Activated T-cell treated with anti-CD3 and anti-CD28 coated beads, Interleukin-2, amount 50 U/mL, for 24 hours (primary cell): Measurements from ENCODE around the gene MAGEA9.
"Not testable (repeated sequence)": the region's sequence is repeated elsewhere in the genome, so short reads cannot be mapped to it uniquely, and the experiment has no call there.

Experiments
- DNase-seq: peaks from one replicate; pipeline ENCODE4 v3.0.0-alpha.2; 2020
- H3K27ac Mint-ChIP-seq: 2 replicates; pipeline ENCODE4 v1.8.0; 2020; ENCODE audit warnings: mild to moderate bottlenecking, mixed read lengths
- H3K27me3 Mint-ChIP-seq: 2 replicates; pipeline ENCODE4 v1.8.0; 2020; ENCODE audit warnings: mixed read lengths
- H3K36me3 Mint-ChIP-seq: 2 replicates; pipeline ENCODE4 v1.8.0; 2020; ENCODE audit warnings: low read depth, mixed read lengths
- H3K4me1 Mint-ChIP-seq: 2 replicates; pipeline ENCODE4 v1.8.0; 2020; ENCODE audit warnings: low read depth, mixed read lengths
- H3K4me3 Mint-ChIP-seq: 2 replicates; pipeline ENCODE4 v1.8.0; 2020; ENCODE audit warnings: mild to moderate bottlenecking, moderate library complexity, mixed read lengths
- H3K9me3 Mint-ChIP-seq: 2 replicates; pipeline ENCODE4 v1.8.0; 2020; ENCODE audit warnings: mixed read lengths

The MAGEA9 gene

DNA sequence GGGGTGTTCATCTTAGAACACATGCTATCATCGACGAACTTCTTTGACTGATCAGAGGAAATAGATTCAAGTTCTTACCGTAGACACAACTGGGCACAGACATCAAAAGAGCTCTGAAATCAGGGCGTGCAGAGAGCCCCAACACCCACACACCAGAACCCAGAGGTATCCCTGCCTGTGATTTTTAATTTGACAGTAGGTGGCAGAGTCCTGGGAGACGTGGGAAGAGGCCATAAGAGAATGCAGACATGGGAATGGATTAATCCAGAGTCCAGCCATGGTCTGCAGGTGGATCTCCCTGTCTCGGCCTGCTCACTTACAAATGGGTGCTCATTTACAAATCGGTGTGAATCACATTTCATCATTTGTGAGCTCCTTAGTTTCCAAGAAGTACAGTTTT lies 3.7 kb upstream of the MAGEA9 start:
- DNase-seq, H3K4me3 Mint-ChIP-seq, H3K4me1 Mint-ChIP-seq, H3K9me3 Mint-ChIP-seq, H3K36me3 Mint-ChIP-seq, H3K27me3 Mint-ChIP-seq, H3K27ac Mint-ChIP-seq: not testable (repeated sequence)

DNA sequence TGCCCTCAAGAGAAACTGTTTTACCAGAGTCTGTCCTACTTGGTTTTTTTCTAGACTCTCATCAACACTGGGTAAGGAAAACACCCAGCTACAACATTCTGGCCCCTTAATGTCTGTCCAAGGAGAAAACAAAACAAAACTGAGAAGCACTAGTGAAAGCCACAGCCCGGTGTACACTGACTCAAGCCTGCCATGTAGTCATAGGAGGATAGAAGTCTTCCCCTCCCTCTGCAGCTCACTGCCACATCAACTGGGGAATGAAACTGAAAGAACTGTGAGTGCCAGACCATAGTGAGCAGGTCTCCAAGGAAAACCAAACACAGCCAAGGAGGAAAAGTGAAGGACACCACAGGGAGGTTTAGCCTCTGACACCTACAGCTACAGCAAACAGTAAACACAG lies 13.8 kb downstream of the MAGEA9 start:
- peaks cover 34% of the 10 kb centered on the region for H3K4me1 Mint-ChIP-seq
- H3K27me3 Mint-ChIP-seq, result peaks cover 23% of the 10 kb centered on the region
- H3K36me3 Mint-ChIP-seq, DNase-seq, H3K9me3 Mint-ChIP-seq, H3K27ac Mint-ChIP-seq, H3K4me3 Mint-ChIP-seq: not testable (repeated sequence)

DNA sequence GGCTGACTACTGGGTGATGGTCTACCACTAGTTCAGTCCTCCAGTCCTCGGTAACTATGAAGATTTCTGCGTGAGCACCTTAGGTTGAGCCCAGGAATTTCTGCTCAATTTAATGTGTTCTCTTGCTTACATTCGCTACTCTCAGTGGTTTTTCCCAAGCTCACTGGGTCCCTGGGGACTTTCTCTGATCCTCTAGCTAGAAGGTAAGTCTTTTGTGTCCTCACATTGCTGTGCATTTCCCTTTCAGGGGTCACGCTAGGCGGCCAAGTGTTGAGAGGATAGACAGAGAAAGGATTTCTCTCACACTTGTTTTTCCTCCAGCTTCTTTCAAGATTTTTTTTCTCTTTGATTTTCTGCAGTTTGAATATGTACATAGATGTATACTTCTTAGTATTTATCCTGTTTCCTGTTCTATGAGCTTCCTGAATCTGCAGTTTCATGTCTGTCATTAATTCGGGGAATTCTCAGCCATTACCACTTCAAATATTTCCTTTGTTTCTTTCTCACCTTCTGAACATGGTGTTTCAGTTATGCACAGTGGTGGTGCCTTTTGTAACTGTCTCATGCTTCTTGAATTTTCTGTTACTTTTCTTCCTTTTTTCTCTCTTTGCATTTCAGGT lies 17.5 kb downstream of the MAGEA9 start:
- Mint-ChIP-seq H3K4me3 (no peak overlapping the region), H3K27ac (no peak overlapping the region), H3K4me1 (peaks cover 37% of the 10 kb centered on the region), H3K27me3 (peaks cover 51% of the 10 kb centered on the region), H3K36me3 (no peaks in the 10 kb centered on the region), H3K9me3 (peaks cover 3% of the 10 kb centered on the region)
- no peak for DNase-seq

DNA sequence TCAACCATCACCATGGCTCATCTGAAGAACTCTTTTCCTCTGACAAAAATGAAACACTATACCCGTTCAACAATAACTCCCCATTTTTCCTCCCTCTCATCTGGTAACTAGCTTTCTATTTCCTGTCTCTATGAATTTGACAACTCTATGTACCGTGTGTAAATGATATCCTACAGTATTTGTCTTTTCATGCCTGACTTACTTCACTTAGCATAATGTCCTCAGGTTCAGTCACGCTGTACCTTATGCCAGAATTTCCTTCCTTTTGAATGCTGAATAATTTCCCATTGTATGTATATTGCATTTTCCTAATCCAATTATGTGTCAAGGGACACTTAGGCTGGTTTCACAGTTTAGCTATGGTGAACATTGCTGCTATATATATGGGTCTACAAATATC lies 18.2 kb downstream of the MAGEA9 start:
- DNase-seq, result no peak
- H3K36me3 Mint-ChIP-seq, result no peaks in the 10 kb centered on the region
- peaks cover 37% of the 10 kb centered on the region for H3K4me1 Mint-ChIP-seq
- no peak overlapping the region for H3K4me3 Mint-ChIP-seq
- peaks cover 51% of the 10 kb centered on the region for H3K27me3 Mint-ChIP-seq
- H3K9me3 Mint-ChIP-seq, result peaks cover 3% of the 10 kb centered on the region
- no peak overlapping the region for H3K27ac Mint-ChIP-seq

DNA sequence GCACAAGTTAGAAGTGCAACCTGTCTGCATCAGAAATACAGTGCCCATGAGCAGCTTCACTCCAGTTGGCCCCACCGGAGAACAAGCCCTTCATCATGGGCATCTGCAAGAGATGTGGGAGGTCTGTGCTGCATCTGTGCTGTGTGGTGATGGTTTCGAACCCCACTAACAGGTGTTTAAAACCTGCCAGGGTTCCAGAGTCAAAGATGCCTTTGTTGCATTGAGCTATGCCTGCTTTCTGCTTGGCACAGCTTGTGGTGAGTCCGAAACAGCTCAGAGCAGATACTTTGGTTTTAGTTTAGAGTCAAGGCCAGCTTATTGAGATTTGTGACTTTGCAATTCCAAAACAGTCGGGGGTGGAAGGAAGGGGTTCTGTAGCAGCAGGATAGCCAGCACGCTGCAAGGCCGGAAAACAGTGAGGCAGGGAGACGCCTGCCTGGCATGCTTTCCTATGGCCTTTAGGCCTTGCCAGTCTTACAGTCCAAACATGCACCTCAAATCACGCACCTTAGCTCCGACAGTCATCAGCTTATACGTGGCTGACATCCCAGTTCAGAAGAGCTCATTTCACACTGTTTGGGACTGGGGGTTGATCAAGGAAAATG lies 21.8 kb downstream of the MAGEA9 start:
- no peak overlapping the region for H3K4me3 Mint-ChIP-seq
- no peaks in the 10 kb centered on the region for H3K36me3 Mint-ChIP-seq
- peaks cover 43% of the 10 kb centered on the region for H3K27me3 Mint-ChIP-seq
- no peak for DNase-seq
- peaks cover 21% of the 10 kb centered on the region for H3K4me1 Mint-ChIP-seq
- H3K27ac Mint-ChIP-seq, result no peak overlapping the region
- no peaks in the 10 kb centered on the region for H3K9me3 Mint-ChIP-seq

DNA sequence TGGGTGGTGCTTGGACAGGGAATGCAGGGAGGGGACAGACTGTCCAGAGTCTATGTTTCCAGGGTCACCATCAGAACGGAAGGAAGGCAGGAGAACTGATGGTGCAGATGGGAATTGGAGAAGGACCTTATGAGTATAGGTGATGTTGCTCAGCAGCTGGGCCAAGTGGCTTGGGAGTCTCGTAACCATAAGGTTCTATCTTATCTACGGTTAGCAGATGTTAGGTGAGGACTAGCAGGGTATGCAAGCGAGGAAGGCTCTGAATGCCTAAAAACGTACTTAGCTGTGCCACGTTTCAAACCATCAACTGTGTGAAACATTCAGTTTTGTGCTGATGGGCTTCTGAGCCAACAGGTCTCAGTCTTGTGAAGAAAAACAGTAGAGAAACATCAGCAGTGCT lies 22.4 kb downstream of the MAGEA9 start:
- Mint-ChIP-seq H3K36me3 (no peaks in the 10 kb centered on the region), H3K4me1 (peaks cover 18% of the 10 kb centered on the region), H3K4me3 (no peak overlapping the region), H3K27me3 (peaks cover 43% of the 10 kb centered on the region), H3K27ac (no peak overlapping the region), H3K9me3 (no peaks in the 10 kb centered on the region)
- no peak for DNase-seq

DNA sequence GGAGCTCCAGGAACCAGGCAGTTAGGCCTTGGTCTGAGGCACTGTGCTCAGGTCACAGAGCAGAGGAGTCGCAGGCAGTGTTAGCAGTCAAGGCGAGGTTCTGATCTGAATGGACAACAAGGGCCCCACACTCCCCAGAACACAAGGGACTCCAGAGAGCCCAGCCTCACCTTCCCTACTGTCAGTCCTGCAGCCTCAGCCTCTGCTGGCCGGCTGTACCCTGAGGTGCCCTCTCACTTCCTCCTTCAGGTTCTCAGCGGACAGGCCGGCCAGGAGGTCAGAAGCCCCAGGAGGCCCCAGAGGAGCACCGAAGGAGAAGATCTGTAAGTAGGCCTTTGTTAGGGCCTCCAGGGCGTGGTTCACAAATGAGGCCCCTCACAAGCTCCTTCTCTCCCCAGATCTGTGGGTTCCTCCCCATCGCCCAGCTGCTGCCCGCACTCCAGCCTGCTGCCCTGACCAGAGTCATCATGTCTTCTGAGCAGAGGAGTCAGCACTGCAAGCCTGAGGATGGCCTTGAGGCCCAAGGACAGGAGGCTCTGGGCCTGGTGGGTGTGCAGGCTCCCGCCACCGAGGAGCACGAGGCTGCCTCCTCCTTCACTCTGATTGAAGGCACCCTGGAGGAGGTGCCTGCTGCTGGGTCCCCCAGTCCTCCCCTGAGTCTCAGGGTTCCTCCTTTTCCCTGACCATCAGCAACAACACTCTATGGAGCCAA lies 26.2 kb downstream of the MAGEA9 start:
- no peak overlapping the region for H3K4me3 Mint-ChIP-seq
- peaks cover 33% of the 10 kb centered on the region for H3K27me3 Mint-ChIP-seq
- H3K27ac Mint-ChIP-seq, result no peak overlapping the region
- H3K9me3 Mint-ChIP-seq, result no peaks in the 10 kb centered on the region
- no peak for DNase-seq
- no peaks in the 10 kb centered on the region for H3K36me3 Mint-ChIP-seq
- no peaks in the 10 kb centered on the region for H3K4me1 Mint-ChIP-seq

DNA sequence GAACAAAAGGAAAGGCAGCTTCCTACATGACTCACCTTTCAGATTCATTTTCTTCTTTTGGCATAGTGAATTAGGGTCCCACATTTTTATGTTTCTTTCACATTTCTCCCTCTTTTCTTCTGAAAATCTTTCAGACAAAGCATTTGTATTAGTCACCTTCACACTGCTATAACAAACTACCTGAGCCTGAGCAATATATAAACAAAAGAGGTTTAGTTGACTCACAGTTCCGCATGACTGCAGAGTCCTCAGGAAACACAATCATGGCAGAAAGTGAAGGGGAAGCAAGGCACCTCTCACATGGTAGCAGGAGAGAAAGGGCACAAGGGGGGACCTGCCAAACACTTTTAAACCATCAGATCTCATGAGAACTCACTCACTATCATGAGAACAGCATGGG lies 36.9 kb downstream of the MAGEA9 start:
- no peak overlapping the region for H3K4me3 Mint-ChIP-seq
- H3K4me1 Mint-ChIP-seq, result peaks cover 10% of the 10 kb centered on the region
- no peaks in the 10 kb centered on the region for H3K9me3 Mint-ChIP-seq
- H3K27me3 Mint-ChIP-seq, result peaks cover 67% of the 10 kb centered on the region
- H3K36me3 Mint-ChIP-seq, result no peaks in the 10 kb centered on the region
- no peak overlapping the region for H3K27ac Mint-ChIP-seq
- no peak for DNase-seq

DNA sequence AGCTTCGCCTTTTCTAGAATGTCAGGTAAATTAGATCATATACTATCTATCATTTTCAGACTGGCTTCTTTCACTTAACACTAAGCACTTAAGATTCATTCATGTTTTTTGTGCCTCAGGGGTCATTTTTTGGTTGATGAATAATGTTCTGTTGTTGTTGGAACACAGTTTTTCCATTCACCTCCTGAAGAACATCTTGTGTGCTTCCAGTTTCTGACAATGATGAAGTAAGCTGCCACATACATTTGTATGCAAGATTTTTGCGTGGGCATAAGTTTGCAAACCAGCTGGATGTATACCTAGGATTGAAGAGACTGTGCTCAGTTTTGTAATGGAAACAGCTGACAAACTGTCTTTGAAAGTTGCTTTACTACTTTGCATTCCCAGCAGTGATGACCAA lies 37.6 kb downstream of the MAGEA9 start:
- Mint-ChIP-seq H3K27ac (no peak overlapping the region), H3K4me3 (no peak overlapping the region), H3K4me1 (peaks cover 10% of the 10 kb centered on the region), H3K27me3 (peaks cover 68% of the 10 kb centered on the region), H3K9me3 (no peaks in the 10 kb centered on the region), H3K36me3 (no peaks in the 10 kb centered on the region)
- no peak for DNase-seq

DNA sequence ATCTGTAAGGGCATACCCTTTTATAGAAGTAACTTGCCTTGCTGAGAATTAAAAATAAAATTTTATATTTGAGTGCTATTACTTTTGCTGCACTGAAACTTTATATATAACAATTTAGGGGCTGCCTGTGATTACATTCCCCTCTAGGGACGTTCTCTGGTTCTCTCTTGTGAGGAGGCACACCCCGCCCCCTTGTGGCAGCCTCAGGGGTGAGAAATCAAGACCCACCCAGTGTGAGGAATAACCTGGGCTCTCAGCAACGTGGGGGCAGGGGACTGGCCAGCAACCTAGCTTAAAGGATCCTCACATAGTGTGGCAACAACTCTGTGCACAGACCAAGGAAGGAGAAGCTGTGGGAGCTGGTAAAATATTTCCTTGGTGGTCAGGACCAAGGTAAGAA lies 43.7 kb downstream of the MAGEA9 start:
- peak; percentile 75 for DNase-seq
- peaks cover 17% of the 10 kb centered on the region for H3K4me1 Mint-ChIP-seq
- H3K27me3 Mint-ChIP-seq, result peaks cover 88% of the 10 kb centered on the region
- no peak overlapping the region for H3K27ac Mint-ChIP-seq
- no peaks in the 10 kb centered on the region for H3K9me3 Mint-ChIP-seq
- no peak overlapping the region for H3K4me3 Mint-ChIP-seq
- H3K36me3 Mint-ChIP-seq, result no peaks in the 10 kb centered on the region

DNA sequence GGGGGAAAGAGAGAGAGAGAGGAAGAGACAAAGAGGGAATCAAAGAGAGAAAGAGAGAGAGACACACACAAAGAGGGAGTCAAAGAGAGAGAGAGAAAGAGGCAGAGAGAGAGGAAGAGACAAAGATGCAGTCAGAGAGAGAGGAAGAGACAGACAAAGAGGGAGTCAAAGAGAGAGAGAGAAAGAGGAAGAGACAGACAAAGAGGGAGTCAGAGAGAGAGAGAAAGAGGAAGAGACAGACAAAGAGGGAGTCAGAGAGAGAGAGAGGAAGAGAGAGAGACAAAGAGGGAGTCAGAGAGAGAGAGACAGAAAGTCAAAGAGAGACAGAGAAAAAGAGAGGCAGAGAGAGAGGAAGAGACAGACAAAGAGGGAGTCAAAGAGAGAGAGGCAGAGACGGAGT lies 45.5 kb downstream of the MAGEA9 start:
- DNase-seq, result no peak
- Mint-ChIP-seq H3K9me3 (no peaks in the 10 kb centered on the region), H3K4me1 (peaks cover 20% of the 10 kb centered on the region), H3K36me3 (no peaks in the 10 kb centered on the region), H3K4me3 (no peak overlapping the region), H3K27ac (no peak overlapping the region), H3K27me3 (peaks cover 80% of the 10 kb centered on the region)

DNA sequence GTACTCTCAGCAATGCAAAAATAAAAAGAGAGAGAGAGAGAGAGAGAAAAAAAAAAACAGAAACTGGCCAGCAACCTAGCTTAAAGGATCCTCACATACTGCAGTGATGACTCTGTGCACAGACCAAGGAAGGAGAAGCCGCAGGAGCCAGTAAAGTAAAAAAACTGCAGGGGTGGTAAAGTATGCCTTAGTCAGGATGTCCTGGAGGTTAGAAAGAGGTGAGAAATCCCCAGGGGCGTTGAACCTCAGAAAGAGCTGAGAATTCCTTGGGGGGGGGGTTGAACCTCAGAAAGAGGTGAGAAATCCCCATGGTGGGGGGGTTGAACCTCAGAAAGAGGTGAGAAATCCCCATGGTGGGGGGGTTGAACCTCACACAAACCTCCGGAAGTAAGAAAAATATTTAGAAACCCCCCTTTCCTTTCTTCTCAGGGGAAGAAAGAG lies 48.0 kb downstream of the MAGEA9 start:
- H3K27me3 Mint-ChIP-seq, result peaks cover 65% of the 10 kb centered on the region
- DNase-seq, result no peak
- no peaks in the 10 kb centered on the region for H3K36me3 Mint-ChIP-seq
- H3K4me1 Mint-ChIP-seq, result peaks cover 23% of the 10 kb centered on the region
- H3K9me3 Mint-ChIP-seq, result no peaks in the 10 kb centered on the region
- peak overlapping the region; percentile 69 for H3K4me3 Mint-ChIP-seq
- peak overlapping the region; percentile 88 for H3K27ac Mint-ChIP-seq

DNA sequence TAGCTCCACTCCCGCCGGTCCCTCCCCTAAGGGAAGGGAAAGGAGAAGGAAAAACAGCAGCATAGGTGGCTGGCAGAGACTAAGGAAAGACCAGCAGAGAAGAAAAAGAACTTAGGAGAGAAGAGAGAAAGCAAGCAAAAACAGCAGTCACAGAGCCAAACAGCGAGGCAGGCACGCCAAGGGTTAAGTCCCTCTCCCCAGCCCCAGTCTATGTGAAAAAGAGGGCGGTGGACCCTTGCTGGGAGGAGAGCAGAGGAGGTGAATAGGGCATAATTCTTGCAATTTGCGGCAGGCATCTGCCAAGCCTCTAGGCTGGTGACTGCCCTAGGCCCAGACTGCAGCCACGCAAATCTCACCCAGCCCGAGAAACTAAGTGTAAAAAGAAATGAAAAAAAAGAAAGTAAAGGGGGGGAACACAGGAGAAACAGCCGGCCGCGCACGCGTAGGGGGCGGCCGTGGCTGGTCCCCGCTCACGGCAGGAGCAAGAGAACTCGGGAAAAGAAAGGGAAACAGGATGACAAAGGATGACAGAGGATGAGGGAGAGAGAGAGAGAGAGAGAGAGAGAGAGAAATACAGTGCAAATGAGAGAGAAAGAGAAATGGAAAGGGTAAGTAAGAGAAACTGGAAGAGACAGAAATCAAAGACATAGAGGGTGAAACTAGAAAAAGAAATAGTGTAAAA lies 48.6 kb downstream of the MAGEA9 start:
- Mint-ChIP-seq H3K4me3 (peak overlapping the region; percentile 69), H3K27me3 (peaks cover 60% of the 10 kb centered on the region), H3K4me1 (peaks cover 23% of the 10 kb centered on the region), H3K36me3 (no peaks in the 10 kb centered on the region), H3K27ac (peak overlapping the region; percentile 88), H3K9me3 (no peaks in the 10 kb centered on the region)
- peak; percentile 56 for DNase-seq

DNA sequence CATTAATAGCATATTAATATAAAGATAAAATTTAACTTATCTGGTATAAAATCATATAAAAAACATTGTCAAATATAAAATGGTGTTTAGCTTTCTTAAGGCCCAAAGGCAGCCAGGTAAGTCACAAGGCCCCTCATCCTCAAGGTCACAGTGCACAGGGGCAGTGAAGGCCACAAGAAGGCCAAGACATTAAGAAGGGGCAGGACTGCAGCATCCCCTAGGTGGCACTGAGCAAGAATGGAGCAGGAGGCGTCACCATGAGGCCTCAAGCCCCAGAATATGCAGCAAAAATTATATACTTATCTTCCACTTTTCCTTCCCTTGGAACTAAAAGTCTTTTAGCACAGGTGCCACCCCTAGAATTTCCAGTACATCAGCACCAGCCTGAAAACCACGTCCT lies 49.7 kb downstream of the MAGEA9 start:
- no peaks in the 10 kb centered on the region for H3K9me3 Mint-ChIP-seq
- H3K4me3 Mint-ChIP-seq, result no peak overlapping the region
- H3K36me3 Mint-ChIP-seq, result no peaks in the 10 kb centered on the region
- peaks cover 51% of the 10 kb centered on the region for H3K27me3 Mint-ChIP-seq
- H3K4me1 Mint-ChIP-seq, result peaks cover 23% of the 10 kb centered on the region
- H3K27ac Mint-ChIP-seq, result no peak overlapping the region
- no peak for DNase-seq

DNA sequence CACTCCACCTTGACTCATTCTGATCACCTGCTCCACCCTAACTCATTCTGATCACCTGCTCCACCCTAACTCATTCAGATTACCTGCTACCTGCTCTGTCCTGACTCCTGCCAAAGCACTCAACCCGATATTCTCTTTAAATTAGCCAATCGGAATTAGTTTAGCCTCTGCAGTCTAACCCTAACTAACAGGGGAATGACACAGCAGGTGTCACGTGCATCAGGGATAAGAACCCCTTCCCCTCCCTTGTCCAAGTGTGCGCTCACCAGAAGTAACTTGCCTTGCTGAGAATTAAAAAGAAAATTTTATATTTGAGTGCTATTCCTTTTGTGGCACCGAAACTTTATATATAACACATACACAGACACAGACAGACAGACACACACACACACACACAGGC lies 55.0 kb downstream of the MAGEA9 start:
- H3K27me3 Mint-ChIP-seq, result peaks cover 44% of the 10 kb centered on the region
- DNase-seq, H3K36me3 Mint-ChIP-seq, H3K4me3 Mint-ChIP-seq, H3K27ac Mint-ChIP-seq, H3K9me3 Mint-ChIP-seq: not testable (repeated sequence)
- peaks cover 12% of the 10 kb centered on the region for H3K4me1 Mint-ChIP-seq
